ENCODE measurements around the gene GKN1.

Gene GKN1

DNA sequence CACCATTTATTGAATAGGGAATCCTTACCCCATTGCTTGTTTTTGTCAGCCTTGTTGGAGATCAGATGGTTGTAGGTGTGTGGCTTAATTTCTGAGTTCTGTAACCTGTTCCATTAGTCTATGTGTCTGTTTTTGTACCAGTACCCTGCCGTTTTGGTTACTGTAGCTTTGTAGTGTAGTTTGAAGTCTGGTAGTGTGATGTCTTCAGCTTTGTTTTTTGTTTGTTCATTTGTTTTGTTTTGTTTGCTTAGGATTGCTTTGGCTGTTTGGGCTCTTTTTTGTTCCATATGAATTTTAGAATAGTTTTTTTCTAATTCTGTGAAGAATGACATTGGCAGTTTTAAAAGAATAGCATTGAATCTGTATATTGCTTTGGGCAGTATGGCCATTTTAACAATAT, 34.5 kb upstream of the GKN1 start:
- no peak for DNase-seq
- TF ChIP-seq, protein P1, sequence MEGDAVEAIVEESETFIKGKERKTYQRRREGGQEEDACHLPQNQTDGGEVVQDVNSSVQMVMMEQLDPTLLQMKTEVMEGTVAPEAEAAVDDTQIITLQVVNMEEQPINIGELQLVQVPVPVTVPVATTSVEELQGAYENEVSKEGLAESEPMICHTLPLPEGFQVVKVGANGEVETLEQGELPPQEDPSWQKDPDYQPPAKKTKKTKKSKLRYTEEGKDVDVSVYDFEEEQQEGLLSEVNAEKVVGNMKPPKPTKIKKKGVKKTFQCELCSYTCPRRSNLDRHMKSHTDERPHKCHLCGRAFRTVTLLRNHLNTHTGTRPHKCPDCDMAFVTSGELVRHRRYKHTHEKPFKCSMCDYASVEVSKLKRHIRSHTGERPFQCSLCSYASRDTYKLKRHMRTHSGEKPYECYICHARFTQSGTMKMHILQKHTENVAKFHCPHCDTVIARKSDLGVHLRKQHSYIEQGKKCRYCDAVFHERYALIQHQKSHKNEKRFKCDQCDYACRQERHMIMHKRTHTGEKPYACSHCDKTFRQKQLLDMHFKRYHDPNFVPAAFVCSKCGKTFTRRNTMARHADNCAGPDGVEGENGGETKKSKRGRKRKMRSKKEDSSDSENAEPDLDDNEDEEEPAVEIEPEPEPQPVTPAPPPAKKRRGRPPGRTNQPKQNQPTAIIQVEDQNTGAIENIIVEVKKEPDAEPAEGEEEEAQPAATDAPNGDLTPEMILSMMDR (IDR thresholded peaks at IDR 0.05; ENCODE audit: low read depth, low read length): no peak
- Histone ChIP-seq H3K4me1 (no peaks in the 10 kb centered on the region), H3K27me3 (no peaks in the 10 kb centered on the region), H3K36me3 (no peaks in the 10 kb centered on the region), H3K4me3 (ENCODE audit: low read depth, low read length) (no peak overlapping the region), H3K9me3 (no peaks in the 10 kb centered on the region)

DNA sequence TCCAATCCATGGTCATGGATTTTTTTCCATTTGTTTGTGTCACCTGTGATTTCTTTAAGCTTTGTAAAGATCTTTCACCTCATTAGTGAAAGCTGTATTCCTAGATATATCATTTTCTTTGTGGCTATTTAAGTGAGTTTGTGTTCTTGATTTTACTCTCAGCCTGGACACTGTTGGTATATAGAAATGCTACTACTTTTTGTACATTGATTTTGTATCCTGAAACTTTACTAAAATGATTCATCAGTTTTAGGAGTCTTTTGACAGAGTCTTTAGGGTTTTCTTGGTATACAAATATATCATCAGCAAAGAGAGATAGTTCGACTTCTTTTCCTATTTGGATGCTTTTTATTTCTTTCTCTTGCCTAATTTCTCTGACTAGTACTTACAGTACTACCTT, 34.1 kb upstream of the GKN1 start:
- TF ChIP-seq, protein P1 (IDR thresholded peaks at IDR 0.05; ENCODE audit: low read depth, low read length): no peak
- no peaks in the 10 kb centered on the region for H3K4me1 ChIP-seq
- H3K36me3 ChIP-seq: no peaks in the 10 kb centered on the region
- H3K27me3 ChIP-seq: no peaks in the 10 kb centered on the region
- H3K4me3 ChIP-seq (ENCODE audit: low read depth, low read length): no peak overlapping the region
- DNase-seq: no peak
- H3K9me3 ChIP-seq: no peaks in the 10 kb centered on the region

DNA sequence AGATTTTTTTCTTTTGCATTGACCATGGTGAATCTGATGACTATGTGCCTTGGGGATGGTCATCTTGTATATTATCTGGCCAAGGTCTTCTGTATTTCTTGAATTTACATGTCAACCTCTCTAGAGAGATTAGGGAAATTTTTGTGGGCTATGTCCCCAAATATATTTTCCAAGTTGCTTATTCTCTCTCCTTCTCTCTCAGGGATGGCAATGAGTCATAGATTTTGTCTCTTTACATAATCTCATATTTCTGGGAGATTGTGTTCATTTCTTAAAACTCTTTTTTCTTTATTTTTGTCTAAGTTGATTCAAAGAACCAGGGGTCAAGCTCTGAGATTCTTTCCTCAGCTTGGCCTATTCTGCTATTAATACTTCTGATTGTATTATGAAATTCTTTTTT, 31.6 kb upstream of the GKN1 start:
- DNase-seq: no peak
- Histone ChIP-seq H3K36me3 (no peaks in the 10 kb centered on the region), H3K27me3 (no peaks in the 10 kb centered on the region), H3K4me1 (no peaks in the 10 kb centered on the region), H3K9me3 (no peaks in the 10 kb centered on the region), H3K4me3 (ENCODE audit: low read depth, low read length) (no peak overlapping the region)
- TF ChIP-seq, protein P1 (IDR thresholded peaks at IDR 0.05; ENCODE audit: low read depth, low read length): no peak

DNA sequence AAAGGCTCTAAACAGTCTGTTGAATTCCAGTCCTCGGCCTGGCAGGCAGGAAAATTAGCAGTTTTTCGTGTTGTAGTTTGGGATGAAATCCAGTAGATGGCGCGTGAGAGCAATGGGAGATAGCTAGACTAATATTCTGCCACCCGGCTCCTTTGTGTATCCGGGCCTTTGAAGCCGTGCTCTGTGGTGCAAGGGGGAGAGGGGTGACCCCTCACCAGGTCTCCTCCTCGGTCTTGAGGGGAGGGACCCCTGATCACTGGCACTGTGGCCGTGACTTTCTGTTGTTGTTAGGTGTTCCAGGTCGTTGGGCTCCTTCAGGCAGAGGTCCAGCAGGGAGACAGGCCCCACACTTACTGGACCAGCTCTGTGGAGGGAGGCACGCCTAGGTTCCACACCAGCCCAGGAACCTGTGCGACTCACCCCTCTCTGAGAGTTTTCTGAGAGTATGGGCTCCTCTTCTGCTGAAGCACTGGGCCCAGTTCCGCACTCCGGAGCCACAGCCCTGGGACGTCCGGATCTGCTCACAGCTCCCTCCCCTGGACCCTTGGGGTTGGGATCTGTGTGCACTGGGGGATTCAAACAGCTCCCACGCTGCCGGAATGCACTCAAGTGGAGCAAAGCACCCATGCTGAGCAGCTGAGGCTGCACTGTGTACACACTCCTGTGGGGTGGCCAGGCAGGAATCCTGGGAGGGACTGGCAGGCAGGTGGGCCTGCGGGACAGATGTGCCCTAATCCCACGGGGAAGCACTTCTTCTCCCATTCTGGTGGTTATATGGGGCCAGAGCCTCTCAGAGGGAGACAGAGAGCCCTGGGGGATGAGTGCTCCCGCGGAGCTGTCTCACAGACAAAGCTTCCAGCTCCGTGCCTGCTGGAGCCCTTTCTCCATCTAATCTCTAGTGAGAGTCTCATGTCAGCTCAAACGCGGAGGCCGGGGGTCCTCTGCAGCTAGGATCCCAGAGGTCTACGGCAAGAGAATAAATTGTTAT, 30.6 kb upstream of the GKN1 start:
- Histone ChIP-seq H3K4me1 (no peaks in the 10 kb centered on the region), H3K4me3 (ENCODE audit: low read depth, low read length) (no peak overlapping the region), H3K36me3 (no peaks in the 10 kb centered on the region), H3K27me3 (no peaks in the 10 kb centered on the region), H3K9me3 (no peaks in the 10 kb centered on the region)
- DNase-seq: peak; percentile 31
- TF ChIP-seq, protein P1 (IDR thresholded peaks at IDR 0.05; ENCODE audit: low read depth, low read length): peak; percentile 66

DNA sequence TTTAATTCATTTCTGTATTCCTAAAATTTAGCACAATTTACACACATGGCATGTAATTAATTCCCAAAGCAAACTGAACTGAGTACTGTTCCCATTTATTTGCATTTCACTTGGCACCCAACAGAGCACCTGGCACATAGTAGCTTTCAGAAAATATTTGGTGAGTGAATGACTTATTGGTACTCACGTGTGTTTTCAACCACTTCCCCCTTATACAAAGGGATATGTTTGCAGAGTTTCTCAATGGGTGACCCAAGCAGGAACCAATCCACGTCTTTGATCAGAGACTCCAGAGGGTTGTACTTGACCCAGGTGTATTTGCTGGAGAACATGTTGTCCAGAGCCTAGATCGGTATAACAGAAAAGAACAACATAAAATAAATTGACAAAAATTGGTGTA, 28.3 kb upstream of the GKN1 start:
- DNase-seq: no peak
- TF ChIP-seq, protein P1 (IDR thresholded peaks at IDR 0.05; ENCODE audit: low read depth, low read length): no peak
- Histone ChIP-seq H3K36me3 (no peaks in the 10 kb centered on the region), H3K27me3 (no peaks in the 10 kb centered on the region), H3K4me1 (no peaks in the 10 kb centered on the region), H3K9me3 (no peaks in the 10 kb centered on the region), H3K4me3 (ENCODE audit: low read depth, low read length) (no peak overlapping the region)

DNA sequence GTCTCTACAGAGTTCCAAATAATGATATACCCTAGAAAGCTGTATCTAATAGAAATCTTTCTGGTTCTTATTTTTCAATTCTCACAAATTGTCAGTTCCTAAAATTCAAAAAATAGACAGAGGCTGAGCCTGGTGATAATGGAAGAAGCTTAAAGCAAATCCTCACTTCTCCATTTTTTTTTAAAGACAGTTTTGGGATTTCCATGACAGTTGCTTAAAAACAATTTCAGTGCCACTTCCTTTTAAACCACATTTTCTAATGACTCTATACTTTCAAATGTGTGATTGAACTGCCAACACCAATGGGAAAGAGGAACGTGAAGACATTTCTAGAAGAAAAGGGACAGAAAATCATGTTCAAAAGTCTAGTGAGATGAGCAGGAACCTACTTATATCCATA, 25.7 kb upstream of the GKN1 start:
- H3K27me3 ChIP-seq: no peaks in the 10 kb centered on the region
- no peaks in the 10 kb centered on the region for H3K36me3 ChIP-seq
- DNase-seq: no peak
- TF ChIP-seq, protein P1 (IDR thresholded peaks at IDR 0.05; ENCODE audit: low read depth, low read length): no peak
- H3K4me1 ChIP-seq: no peaks in the 10 kb centered on the region
- no peaks in the 10 kb centered on the region for H3K9me3 ChIP-seq
- no peak overlapping the region for H3K4me3 ChIP-seq (ENCODE audit: low read depth, low read length)

All from BE2C (cell line).